Loucy (cell line): ENCODE data around the gene NSA2.

Source experiments
- EZH2phosphoT487 ChIP-seq: fragments of 200-600 bp; IDR thresholded peaks from 2 replicates; pipeline ENCODE4 v1.6.1; 2018; ENCODE audit warnings: antibody characterized with exemption, mild to moderate bottlenecking, moderate library complexity, borderline replicate concordance
- TF ChIP-seq, protein P1 (sequence below): fragments of 200-600 bp; sonication (generic); conservative IDR thresholded peaks from 2 replicates; pipeline ENCODE4 v1.5.1; 2014; ENCODE audit warnings: mild to moderate bottlenecking, antibody characterized with exemption, low read length

DNA sequence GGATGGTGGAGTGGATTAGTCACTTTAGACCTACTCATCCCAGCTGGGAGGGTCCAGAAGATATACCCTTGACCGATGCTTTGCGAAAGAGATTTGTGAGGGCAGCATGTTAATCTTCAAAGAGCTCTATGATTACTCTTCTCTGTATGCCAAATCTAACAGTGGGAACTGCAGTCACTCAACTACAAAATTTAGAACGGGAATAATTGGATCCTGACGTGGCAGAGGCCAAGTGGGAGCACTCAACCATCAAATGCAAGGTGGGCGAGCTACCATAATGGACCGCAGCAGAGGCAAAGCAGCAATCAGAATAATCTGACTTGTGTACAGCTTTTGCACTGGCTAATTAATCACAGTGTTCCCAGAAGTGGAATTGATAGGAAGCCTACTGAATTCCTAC, 20.4 kb downstream of the NSA2 start:
- TF ChIP-seq, protein P1, sequence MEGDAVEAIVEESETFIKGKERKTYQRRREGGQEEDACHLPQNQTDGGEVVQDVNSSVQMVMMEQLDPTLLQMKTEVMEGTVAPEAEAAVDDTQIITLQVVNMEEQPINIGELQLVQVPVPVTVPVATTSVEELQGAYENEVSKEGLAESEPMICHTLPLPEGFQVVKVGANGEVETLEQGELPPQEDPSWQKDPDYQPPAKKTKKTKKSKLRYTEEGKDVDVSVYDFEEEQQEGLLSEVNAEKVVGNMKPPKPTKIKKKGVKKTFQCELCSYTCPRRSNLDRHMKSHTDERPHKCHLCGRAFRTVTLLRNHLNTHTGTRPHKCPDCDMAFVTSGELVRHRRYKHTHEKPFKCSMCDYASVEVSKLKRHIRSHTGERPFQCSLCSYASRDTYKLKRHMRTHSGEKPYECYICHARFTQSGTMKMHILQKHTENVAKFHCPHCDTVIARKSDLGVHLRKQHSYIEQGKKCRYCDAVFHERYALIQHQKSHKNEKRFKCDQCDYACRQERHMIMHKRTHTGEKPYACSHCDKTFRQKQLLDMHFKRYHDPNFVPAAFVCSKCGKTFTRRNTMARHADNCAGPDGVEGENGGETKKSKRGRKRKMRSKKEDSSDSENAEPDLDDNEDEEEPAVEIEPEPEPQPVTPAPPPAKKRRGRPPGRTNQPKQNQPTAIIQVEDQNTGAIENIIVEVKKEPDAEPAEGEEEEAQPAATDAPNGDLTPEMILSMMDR: no peak
- TF ChIP-seq EZH2phosphoT487: no peak
